GM10266 (cell line): Measurements from ENCODE around the gene CCDC6.
"Not testable (repeated sequence)": the region's sequence is repeated elsewhere in the genome, so short reads cannot be mapped to it uniquely, and the experiment has no call there.

Experiments used
- DNase-seq: peaks from one replicate; pipeline ENCODE4 v3.0.0; 2012; ENCODE audit errors: extremely low spot score
- TF ChIP-seq, protein P1 (sequence below): IDR thresholded peaks from 2 replicates; pipeline ENCODE4 v1.5.1; 2012; ENCODE audit warnings: mild to moderate bottlenecking, low read depth; ENCODE audit not compliant: control insufficient read depth, insufficient read depth; ENCODE audit errors: missing control alignments

The CCDC6 gene

DNA sequence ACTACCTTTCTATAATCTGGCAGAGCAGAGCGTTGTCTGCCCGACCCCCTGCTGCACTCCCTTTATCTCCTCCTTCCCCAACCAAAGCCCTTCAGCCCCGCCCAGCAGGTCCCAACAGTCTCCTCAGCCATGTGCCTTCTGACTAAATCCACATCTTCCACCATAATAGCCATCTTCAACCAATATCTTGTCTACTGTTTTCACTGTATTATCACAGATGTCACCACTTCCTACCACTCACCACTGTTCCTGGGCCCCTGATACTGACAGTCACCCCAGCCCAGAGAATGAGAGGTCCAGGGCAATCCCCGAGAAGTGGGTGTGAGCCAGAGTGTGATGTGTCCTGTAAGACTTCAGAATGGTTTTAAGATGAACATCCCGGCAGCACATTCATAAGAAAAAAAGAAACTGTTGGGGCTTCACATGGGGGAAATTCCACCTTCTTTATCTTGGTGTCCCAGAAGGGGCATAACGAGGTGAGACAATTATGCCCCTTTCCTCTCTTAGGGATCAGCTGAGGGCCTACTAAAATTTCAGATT, 25.3 kb downstream of the CCDC6 start:
- TF ChIP-seq, protein P1, sequence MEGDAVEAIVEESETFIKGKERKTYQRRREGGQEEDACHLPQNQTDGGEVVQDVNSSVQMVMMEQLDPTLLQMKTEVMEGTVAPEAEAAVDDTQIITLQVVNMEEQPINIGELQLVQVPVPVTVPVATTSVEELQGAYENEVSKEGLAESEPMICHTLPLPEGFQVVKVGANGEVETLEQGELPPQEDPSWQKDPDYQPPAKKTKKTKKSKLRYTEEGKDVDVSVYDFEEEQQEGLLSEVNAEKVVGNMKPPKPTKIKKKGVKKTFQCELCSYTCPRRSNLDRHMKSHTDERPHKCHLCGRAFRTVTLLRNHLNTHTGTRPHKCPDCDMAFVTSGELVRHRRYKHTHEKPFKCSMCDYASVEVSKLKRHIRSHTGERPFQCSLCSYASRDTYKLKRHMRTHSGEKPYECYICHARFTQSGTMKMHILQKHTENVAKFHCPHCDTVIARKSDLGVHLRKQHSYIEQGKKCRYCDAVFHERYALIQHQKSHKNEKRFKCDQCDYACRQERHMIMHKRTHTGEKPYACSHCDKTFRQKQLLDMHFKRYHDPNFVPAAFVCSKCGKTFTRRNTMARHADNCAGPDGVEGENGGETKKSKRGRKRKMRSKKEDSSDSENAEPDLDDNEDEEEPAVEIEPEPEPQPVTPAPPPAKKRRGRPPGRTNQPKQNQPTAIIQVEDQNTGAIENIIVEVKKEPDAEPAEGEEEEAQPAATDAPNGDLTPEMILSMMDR = no peak
- DNase-seq = peak; percentile 62

DNA sequence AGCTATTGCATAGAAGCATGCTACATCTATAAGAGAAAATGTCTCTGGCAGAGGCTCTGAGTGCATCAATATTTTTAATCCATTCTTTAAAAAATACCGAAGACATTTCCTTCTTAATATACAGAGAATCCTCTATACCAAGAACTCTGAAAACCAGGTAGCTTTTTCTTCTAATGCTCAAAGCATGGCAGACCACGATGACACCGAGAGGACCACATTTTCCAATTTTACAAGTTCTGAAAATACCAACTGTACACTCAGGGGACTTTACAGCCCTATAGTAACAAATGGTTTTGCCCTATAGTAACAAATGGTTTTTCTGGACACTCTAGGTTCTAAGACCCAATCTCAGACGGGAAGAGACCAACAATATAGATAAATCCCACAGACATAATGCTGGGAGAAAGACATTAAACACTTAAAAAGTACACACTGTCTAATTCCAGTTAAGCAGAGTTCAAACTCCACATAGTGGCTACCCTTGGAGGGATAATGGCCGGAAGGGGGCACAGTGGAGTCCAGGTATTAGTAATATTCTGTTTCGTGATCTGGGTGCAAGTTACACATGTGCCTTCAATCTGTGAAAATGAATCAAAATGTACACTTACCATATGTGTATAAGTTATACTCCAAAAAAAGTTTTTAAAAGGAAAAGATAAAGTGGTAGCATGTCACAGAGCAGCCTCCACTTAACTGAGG, 26.2 kb downstream of the CCDC6 start:
- no peak for DNase-seq
- TF ChIP-seq, protein P1 = peak; percentile 49

DNA sequence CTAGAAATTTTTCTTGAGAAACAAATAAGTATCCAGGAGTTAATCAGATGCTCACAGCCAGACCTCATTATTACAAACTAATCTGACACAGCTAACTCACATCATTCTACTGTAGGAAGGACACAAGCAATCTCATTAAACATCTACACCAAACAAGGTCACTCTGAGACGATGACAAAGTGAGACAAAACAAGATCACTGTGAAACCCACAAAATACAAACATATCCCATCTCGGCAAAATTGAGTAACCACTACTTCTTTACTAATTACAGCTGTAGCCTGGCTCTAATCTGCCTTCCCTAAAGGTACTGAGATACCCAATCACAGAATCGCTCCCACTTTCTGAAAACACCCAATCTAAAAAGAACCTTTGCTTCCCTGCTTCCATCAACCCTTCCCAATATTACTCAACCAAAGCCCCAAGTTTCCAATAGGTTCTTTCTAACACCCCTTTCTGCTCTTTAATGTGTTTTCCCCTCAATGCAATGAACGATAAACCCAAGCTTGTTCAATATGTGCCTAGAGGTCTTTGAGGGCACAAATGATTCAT, 26.9 kb downstream of the CCDC6 start:
- DNase-seq = peak; percentile 11

DNA sequence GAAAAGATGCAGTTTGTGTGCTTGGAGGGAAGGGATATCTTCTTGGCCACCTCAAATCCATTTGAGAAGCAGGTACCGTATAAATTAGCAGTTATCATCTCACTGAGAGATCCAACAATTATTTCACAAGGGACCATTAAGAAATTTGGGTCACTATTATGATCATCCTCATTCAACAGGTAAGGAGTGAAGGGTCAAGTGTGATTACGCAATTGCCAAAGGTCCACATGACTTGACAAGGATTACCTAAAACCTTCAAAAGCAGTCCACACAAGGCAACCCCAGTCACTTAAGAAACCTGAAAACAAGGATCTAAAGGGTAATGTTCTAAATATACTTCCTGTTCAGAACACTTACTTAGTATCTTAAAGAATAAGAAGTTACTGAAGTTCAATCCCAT, 27.4 kb downstream of the CCDC6 start:
- DNase-seq = no peak
- TF ChIP-seq, protein P1 = no peak

More for the DNA sequence above, 26.9 kb downstream of the CCDC6 start:
- TF ChIP-seq, protein P1 = no peak

DNA sequence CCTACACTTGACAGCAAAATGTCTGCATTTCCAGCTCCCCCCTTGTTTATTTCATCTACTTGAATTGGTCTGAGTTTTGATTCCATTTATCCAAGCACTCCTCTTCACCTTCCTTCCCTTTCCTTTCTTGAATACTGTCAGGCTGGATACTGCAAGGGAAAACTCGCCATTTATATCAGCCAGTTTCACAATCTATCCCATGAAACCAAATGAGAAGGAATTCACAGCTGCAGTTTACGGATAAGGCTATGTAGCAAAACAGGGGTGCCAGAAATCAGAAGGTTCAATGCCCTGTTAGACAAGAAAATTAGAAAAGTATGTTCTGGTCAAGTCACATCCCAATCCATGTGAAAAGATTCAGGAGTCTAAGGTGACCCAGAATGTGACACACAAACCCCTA, 28.1 kb downstream of the CCDC6 start:
- DNase-seq = no peak
- TF ChIP-seq, protein P1 = no peak

DNA sequence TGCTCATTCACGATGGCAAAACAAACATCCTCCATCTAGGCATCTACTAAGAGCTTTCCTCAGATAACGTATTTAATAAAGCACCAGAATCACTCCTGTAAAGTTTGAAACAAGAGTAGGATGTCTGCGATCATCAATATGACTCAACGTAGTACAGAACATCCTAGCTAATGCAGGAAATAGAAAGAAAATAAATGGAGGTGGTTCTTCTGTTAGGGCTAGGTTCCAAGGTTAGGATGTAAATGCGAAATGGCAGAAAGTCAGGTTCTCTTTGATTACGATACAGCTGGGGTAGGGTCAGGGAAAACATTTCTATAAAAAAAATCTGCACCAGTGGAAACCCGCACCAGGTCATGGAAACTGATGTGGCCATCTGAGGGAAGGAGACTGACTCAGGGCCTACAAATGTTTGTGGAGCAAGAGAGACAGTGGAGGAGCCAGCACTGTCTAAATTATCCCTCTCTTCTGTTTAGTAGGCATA, 29.1 kb downstream of the CCDC6 start:
- no peak for DNase-seq
- TF ChIP-seq, protein P1 = no peak

DNA sequence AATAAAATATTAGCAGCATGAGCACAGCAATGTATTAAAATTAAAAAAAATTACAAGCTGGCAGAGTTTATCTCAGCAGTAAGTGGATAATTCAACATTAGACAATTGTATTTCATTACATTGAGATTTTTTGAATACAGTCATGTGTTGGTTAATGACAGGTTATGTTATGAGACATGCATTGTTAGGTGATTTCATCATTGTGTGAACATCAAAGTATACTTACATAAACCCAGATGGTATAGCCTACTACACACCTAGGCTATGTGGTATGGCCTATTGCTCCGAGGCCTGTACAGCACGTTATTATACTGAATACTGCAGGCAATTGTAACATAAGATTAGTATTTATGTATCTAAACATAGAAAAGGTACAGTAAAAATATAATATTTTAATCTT, 29.7 kb downstream of the CCDC6 start:
- no peak for DNase-seq
- TF ChIP-seq, protein P1 = no peak

DNA sequence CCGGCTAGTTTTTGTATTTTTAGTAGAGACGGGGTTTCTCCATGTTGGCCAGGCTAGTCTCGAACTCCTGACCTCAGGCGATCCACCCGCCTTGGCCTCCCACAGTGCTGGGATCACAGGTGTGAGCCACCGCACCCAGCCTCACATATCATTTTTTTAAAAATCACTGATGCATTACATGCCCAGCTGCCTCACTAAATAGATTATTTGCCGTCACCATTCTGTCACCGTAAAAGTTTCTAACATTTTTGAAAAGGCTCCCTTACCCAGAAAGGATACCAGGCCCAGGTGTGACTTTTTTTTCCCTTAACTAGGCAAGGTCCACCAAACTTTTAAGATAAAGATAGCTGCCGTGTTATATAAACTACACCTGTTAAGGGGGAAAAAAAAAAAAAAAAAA, 30.1 kb downstream of the CCDC6 start:
- DNase-seq = not testable (repeated sequence)
